GM19395 (cell line): ENCODE results near the gene CACNA1G.

ENCODE experiments used
- ATAC-seq: cut with Tn5 transposase; IDR thresholded peaks from one replicate; pipeline ENCODE4 v1.9.1; 2021; ENCODE audit warnings: mild to moderate bottlenecking, moderate library complexity; ENCODE audit not compliant: unreplicated experiment

The CACNA1G gene

GRCh38 chr17:50642722-50643656, 82.5 kb downstream of the CACNA1G start:
- ATAC-seq: no peak

- no peak for ATAC-seq
These were observed 85.5 kb downstream of the CACNA1G start for GRCh38 chr17:50645748-50646682.

GRCh38 chr17:50647187-50647586, 86.7 kb downstream of the CACNA1G start:
- no peak for ATAC-seq

- no peak for ATAC-seq
These were observed 88.8 kb downstream of the CACNA1G start for GRCh38 chr17:50649042-50649908.

- ATAC-seq: no peak
These were observed 91.1 kb downstream of the CACNA1G start for GRCh38 chr17:50651661-50652060.

GRCh38 chr17:50653738-50654137, 93.2 kb downstream of the CACNA1G start:
- ATAC-seq: no peak

GRCh38 chr17:50656509-50656908, 96.0 kb downstream of the CACNA1G start:
- ATAC-seq: no peak

GRCh38 chr17:50657054-50657453, 96.5 kb downstream of the CACNA1G start:
- no peak for ATAC-seq

- ATAC-seq: no peak
These were observed 97.1 kb downstream of the CACNA1G start for GRCh38 chr17:50657627-50658026.

GRCh38 chr17:50658616-50659015, 98.1 kb downstream of the CACNA1G start:
- no peak for ATAC-seq

GRCh38 chr17:50659179-50659578, 98.7 kb downstream of the CACNA1G start:
- no peak for ATAC-seq

GRCh38 chr17:50660042-50660886, 99.7 kb downstream of the CACNA1G start:
- no peak for ATAC-seq

- no peak for ATAC-seq
These were observed 100.4 kb downstream of the CACNA1G start for GRCh38 chr17:50660887-50661345.

GRCh38 chr17:50661348-50661747, 100.8 kb downstream of the CACNA1G start:
- ATAC-seq: no peak

GRCh38 chr17:50661795-50662391, 101.4 kb downstream of the CACNA1G start:
- no peak for ATAC-seq

- no peak for ATAC-seq
These were observed 102.2 kb downstream of the CACNA1G start for GRCh38 chr17:50662632-50663225.

GRCh38 chr17:50663812-50664374, 103.4 kb downstream of the CACNA1G start:
- no peak for ATAC-seq

- ATAC-seq: no peak
These were observed 104.4 kb downstream of the CACNA1G start for GRCh38 chr17:50664788-50665458.
